Measurements from ENCODE around the gene PDGFC. TPM values are rescaled to one million over a fixed set of nuclear protein-coding genes. Genes with fewer than 3 reads are reported as not detected.

PDGFC gene
- total RNA-seq, 1 experiment from 2014 or later = 9.8 TPM

DNA sequence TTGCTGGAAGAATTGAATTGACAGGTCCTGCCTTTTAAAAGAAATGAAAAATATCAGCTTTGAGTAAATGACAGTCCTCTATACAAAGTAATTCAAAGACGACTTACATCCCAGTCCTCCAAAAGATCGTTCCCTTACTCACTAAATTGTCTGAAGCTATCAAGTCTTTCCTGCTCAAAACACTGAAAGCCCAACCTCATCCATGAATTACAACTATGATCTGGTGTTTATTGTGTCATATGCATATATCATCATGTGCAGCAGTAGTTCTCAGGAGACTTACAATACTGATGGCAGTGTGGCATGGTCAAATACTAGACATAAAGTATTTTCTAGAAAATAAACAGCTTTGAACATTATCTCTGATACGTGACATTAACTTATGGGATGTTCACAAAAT is 97.8 kb downstream of the PDGFC start:
- no peaks in the 10 kb centered on the region for H3K36me3 ChIP-seq (ENCODE audit: control insufficient read depth in 1 of 2, insufficient read depth in 2 of 2, low read length in 2 of 2)
- DNase-seq (ENCODE audit: low read depth, low spot score) (no peak), ATAC-seq (no peak)
- no peaks in the 10 kb centered on the region for H3K9me3 ChIP-seq (ENCODE audit: control insufficient read depth in 1 of 2, insufficient read depth in 1 of 2, low read depth in 1 of 2, low read length in 2 of 2)
- no peak overlapping the region for H3K4me3 ChIP-seq (replicated peaks in 1 of 2; ENCODE audit: low read depth in 1 of 2, low read length in 2 of 2)
- no peaks in the 10 kb centered on the region for H4K20me1 ChIP-seq (ENCODE audit: insufficient read depth)
- no peak overlapping the region for H2AFZ ChIP-seq (ENCODE audit: low read depth, low read length, poor library complexity, severe bottlenecking)
- BruUV-seq (replicated peaks) = no TSS peak
- no peak overlapping the region for H3K9ac ChIP-seq (ENCODE audit: low read length)
- H3K27me3 ChIP-seq (ENCODE audit: insufficient read depth, low read length) = no peaks in the 10 kb centered on the region
- POLR2A ChIA-PET = no interaction called here
- H3K27ac ChIP-seq (ENCODE audit: low read depth, low read length) = no peak overlapping the region
- RAD21 ChIA-PET (ENCODE audit: low non-redundant PET in 1 of 2, low total read pairs in 2 of 2, uncharacterized antibody in 2 of 2, unreplicated experiment in 2 of 2) = no interaction called here
- no peak for TF ChIP-seq RAD21 (IDR thresholded peaks at IDR 0.05; ENCODE audit: low read depth)
- TF ChIP-seq CEBPB (IDR thresholded peaks at IDR 0.05; ENCODE audit: low read depth) = no peak
- TF ChIP-seq, protein P1, sequence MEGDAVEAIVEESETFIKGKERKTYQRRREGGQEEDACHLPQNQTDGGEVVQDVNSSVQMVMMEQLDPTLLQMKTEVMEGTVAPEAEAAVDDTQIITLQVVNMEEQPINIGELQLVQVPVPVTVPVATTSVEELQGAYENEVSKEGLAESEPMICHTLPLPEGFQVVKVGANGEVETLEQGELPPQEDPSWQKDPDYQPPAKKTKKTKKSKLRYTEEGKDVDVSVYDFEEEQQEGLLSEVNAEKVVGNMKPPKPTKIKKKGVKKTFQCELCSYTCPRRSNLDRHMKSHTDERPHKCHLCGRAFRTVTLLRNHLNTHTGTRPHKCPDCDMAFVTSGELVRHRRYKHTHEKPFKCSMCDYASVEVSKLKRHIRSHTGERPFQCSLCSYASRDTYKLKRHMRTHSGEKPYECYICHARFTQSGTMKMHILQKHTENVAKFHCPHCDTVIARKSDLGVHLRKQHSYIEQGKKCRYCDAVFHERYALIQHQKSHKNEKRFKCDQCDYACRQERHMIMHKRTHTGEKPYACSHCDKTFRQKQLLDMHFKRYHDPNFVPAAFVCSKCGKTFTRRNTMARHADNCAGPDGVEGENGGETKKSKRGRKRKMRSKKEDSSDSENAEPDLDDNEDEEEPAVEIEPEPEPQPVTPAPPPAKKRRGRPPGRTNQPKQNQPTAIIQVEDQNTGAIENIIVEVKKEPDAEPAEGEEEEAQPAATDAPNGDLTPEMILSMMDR (IDR thresholded peaks at IDR 0.05 in 2 of 3, conservative IDR thresholded peaks at IDR 0.05 in 1 of 3; ENCODE audit: borderline replicate concordance in 1 of 3, insufficient read depth in 1 of 3, low read depth in 2 of 3, low read length in 2 of 3) = no peak
- no peak for TF ChIP-seq ELF1 (IDR thresholded peaks at IDR 0.05; ENCODE audit: borderline replicate concordance, low read depth)
- TF ChIP-seq JUND (IDR thresholded peaks at IDR 0.05) = no peak
- no peak for TF ChIP-seq EZH2 (IDR thresholded peaks at IDR 0.05)
- no peak for TF ChIP-seq SRF (IDR thresholded peaks at IDR 0.05; ENCODE audit: low read depth)
- TF ChIP-seq, protein P2, sequence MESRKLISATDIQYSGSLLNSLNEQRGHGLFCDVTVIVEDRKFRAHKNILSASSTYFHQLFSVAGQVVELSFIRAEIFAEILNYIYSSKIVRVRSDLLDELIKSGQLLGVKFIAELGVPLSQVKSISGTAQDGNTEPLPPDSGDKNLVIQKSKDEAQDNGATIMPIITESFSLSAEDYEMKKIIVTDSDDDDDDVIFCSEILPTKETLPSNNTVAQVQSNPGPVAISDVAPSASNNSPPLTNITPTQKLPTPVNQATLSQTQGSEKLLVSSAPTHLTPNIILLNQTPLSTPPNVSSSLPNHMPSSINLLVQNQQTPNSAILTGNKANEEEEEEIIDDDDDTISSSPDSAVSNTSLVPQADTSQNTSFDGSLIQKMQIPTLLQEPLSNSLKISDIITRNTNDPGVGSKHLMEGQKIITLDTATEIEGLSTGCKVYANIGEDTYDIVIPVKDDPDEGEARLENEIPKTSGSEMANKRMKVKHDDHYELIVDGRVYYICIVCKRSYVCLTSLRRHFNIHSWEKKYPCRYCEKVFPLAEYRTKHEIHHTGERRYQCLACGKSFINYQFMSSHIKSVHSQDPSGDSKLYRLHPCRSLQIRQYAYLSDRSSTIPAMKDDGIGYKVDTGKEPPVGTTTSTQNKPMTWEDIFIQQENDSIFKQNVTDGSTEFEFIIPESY (IDR thresholded peaks at IDR 0.05; ENCODE audit: extremely low read depth, insufficient replicate concordance, low read length) = no peak
- no peak for TF ChIP-seq ZFX (IDR thresholded peaks at IDR 0.05)
- TF ChIP-seq ZNF274 (IDR thresholded peaks at IDR 0.05; ENCODE audit: low read depth, low read length) = no peak
- TF ChIP-seq, protein P3, sequence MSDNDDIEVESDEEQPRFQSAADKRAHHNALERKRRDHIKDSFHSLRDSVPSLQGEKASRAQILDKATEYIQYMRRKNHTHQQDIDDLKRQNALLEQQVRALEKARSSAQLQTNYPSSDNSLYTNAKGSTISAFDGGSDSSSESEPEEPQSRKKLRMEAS (IDR thresholded peaks at IDR 0.05) = no peak
- TF ChIP-seq, protein P4, sequence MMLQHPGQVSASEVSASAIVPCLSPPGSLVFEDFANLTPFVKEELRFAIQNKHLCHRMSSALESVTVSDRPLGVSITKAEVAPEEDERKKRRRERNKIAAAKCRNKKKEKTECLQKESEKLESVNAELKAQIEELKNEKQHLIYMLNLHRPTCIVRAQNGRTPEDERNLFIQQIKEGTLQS (IDR thresholded peaks at IDR 0.05) = no peak
- no peak for TF ChIP-seq CBX3 (IDR thresholded peaks at IDR 0.05; ENCODE audit: low read depth)
- no peak for TF ChIP-seq EGR1 (IDR thresholded peaks at IDR 0.05; ENCODE audit: low read depth)
- TF ChIP-seq, protein P5, sequence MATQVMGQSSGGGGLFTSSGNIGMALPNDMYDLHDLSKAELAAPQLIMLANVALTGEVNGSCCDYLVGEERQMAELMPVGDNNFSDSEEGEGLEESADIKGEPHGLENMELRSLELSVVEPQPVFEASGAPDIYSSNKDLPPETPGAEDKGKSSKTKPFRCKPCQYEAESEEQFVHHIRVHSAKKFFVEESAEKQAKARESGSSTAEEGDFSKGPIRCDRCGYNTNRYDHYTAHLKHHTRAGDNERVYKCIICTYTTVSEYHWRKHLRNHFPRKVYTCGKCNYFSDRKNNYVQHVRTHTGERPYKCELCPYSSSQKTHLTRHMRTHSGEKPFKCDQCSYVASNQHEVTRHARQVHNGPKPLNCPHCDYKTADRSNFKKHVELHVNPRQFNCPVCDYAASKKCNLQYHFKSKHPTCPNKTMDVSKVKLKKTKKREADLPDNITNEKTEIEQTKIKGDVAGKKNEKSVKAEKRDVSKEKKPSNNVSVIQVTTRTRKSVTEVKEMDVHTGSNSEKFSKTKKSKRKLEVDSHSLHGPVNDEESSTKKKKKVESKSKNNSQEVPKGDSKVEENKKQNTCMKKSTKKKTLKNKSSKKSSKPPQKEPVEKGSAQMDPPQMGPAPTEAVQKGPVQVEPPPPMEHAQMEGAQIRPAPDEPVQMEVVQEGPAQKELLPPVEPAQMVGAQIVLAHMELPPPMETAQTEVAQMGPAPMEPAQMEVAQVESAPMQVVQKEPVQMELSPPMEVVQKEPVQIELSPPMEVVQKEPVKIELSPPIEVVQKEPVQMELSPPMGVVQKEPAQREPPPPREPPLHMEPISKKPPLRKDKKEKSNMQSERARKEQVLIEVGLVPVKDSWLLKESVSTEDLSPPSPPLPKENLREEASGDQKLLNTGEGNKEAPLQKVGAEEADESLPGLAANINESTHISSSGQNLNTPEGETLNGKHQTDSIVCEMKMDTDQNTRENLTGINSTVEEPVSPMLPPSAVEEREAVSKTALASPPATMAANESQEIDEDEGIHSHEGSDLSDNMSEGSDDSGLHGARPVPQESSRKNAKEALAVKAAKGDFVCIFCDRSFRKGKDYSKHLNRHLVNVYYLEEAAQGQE (IDR thresholded peaks at IDR 0.05; ENCODE audit: low read depth) = no peak
- no peak for TF ChIP-seq SIN3A (IDR thresholded peaks at IDR 0.05; ENCODE audit: low read depth)
- TF ChIP-seq POLR2A (IDR thresholded peaks at IDR 0.05; ENCODE audit: borderline replicate concordance, extremely low read depth, insufficient read depth, insufficient read length) = no peak
- no peak for TF ChIP-seq FOSL1 (IDR thresholded peaks at IDR 0.05; ENCODE audit: low read depth)
- TF ChIP-seq SP1 (IDR thresholded peaks at IDR 0.05; ENCODE audit: low read depth) = no peak
- intact Hi-C loops (cut with micrococcal nuclease) = no loop called here
- CTCF ChIA-PET = no interaction called here
- H3K9me2 ChIP-seq (ENCODE audit: insufficient read depth) = no peaks in the 10 kb centered on the region
- H3K79me2 ChIP-seq (ENCODE audit: insufficient read depth, low read length) = no peaks in the 10 kb centered on the region
- no peak overlapping the region for H3K4me2 ChIP-seq (ENCODE audit: low read length)
- peaks cover 3 to 5% of the 10 kb centered on the region in 2 experiments; a peak in 1 of 4 replicates for H3K4me1 ChIP-seq (ENCODE audit: control insufficient read depth in 1 of 2, insufficient read depth in 2 of 2, low read length in 2 of 2)
